ENCODE measurements around the gene CNNM3. TPM values are rescaled to one million over a fixed set of nuclear protein-coding genes. Genes with fewer than 3 reads are reported as not detected.

CNNM3 gene
- total RNA-seq, 4 donors from 2014 or later, result 3.7 to 10.2 (median 5.5) TPM

- WGBS, 2 donors, result 0 to 2% methylated on average over 4 to 14 of the region's 27 CpGs
- intact Hi-C loops (cut with DNase I), result no loop called here
- TF ChIP-seq CTCF (IDR thresholded peaks at IDR 0.05) (no peak), POLR2A (IDR thresholded peaks at IDR 0.05) (no peak)
- peak overlapping the region; percentile 95 to 100 (median 97) for H3K27ac ChIP-seq
- H3K27me3 ChIP-seq, result no peaks in the 10 kb centered on the region
- H3K4me3 ChIP-seq, result peak overlapping the region; percentile 65 to 94 (median 78)
- H3K9me3 ChIP-seq, result no peaks in the 10 kb centered on the region
- no peak for DNase-seq
- peaks cover 39 to 90% (median 47%) of the 10 kb centered on the region in 3 donors for H3K4me1 ChIP-seq
- H3K36me3 ChIP-seq, result peaks cover 25 to 47% (median 33%) of the 10 kb centered on the region in 3 donors
These were observed 51.9 kb downstream of the CNNM3 start for GRCh38 chr2:96867756-96868554.

- intact Hi-C loops (cut with DNase I), result no loop called here
- Histone ChIP-seq H3K4me3 (peak overlapping the region; percentile 65 to 94 (median 78)), H3K27me3 (no peaks in the 10 kb centered on the region), H3K27ac (peak overlapping the region; percentile 95 to 100 (median 97)), H3K36me3 (peaks cover 17 to 40% (median 26%) of the 10 kb centered on the region in 3 donors), H3K4me1 (peaks cover 39 to 90% (median 52%) of the 10 kb centered on the region in 3 donors), H3K9me3 (no peaks in the 10 kb centered on the region)
- 0% methylated on average over 1 to 2 of the region's 76 CpGs for WGBS, 2 donors
- peak in 5 of 6 experiments; percentile 43 to 71 (median 59) for TF ChIP-seq CTCF (IDR thresholded peaks at IDR 0.05)
- TF ChIP-seq POLR2A (IDR thresholded peaks at IDR 0.05), result peak in 2 of 4 donors; percentile 35 to 51
- no peak for DNase-seq
These were observed 52.6 kb downstream of the CNNM3 start for GRCh38 chr2:96868555-96869280.

- H3K4me1 ChIP-seq, result peaks cover 45 to 90% (median 59%) of the 10 kb centered on the region in 3 donors
- DNase-seq, result no peak
- 0% methylated on average over 10 of the region's 64 CpGs; no CpG with 5 or more reads in 1 of the 2 donors for WGBS, 2 donors
These were observed 53.3 kb downstream of the CNNM3 start for GRCh38 chr2:96869281-96869821.

GRCh38 chr2:96869822-96870625 lies 54.0 kb downstream of the CNNM3 start, which contains the start of gene SEMA4C:
Gene SEMA4C (minus strand): TSS chr2:96870080. CDS start chr2:96867886, 2,194 bp downstream.
- Histone ChIP-seq H3K27ac (peak within 1 kb of the TSS; percentile 95 to 100 (median 97)), H3K4me1 (peaks cover 51 to 90% (median 65%) of the 10 kb centered on the region in 3 donors), H3K27me3 (no peaks in the 10 kb centered on the region), H3K36me3 (peaks cover 6 to 27% (median 12%) of the 10 kb centered on the region in 3 donors), H3K9me3 (no peaks in the 10 kb centered on the region), H3K4me3 (peak within 1 kb of the TSS; percentile 65 to 94 (median 78))
- WGBS, 2 donors, result 2% methylated on average over 7 of the region's 93 CpGs; no CpG with 5 or more reads in 1 of the 2 donors
- DNase-seq, result no peak
- TF ChIP-seq POLR2A (IDR thresholded peaks at IDR 0.05) (peak in 3 of 4 donors; percentile 53 to 81 (median 66)), CTCF (IDR thresholded peaks at IDR 0.05) (no peak)
- intact Hi-C loops (cut with DNase I), result no loop called here

More at GRCh38 chr2:96869281-96869821, 53.3 kb downstream of the CNNM3 start:
- Histone ChIP-seq H3K36me3 (peaks cover 11 to 33% (median 19%) of the 10 kb centered on the region in 3 donors), H3K27me3 (no peaks in the 10 kb centered on the region), H3K4me3 (peak overlapping the region; percentile 65 to 94 (median 78)), H3K9me3 (no peaks in the 10 kb centered on the region), H3K27ac (peak overlapping the region; percentile 95 to 100 (median 97))
- TF ChIP-seq POLR2A (IDR thresholded peaks at IDR 0.05) (peak in 1 of 4 donors; percentile 4), CTCF (IDR thresholded peaks at IDR 0.05) (peak in 1 of 6 experiments; percentile 3)
- intact Hi-C loops (cut with DNase I), result no loop called here
